ENCODE measurements around the gene WDR37.

WDR37 gene

GRCh38 chr10:1084011-1084950, 28.1 kb downstream of the WDR37 start:
- no peak for FAIRE-seq
- TF ChIP-seq CTCF (IDR thresholded peaks at IDR 0.05; ENCODE audit: insufficient read depth, missing control alignments), result no peak

GRCh38 chr10:1085258-1085657, 29.1 kb downstream of the WDR37 start:
- DNase-seq (ENCODE audit: insufficient read length, low spot score) (no peak), FAIRE-seq (no peak)

More at GRCh38 chr10:1084011-1084950, 28.1 kb downstream of the WDR37 start:
- DNase-seq (ENCODE audit: insufficient read length, low spot score), result no peak

GRCh38 chr10:1086787-1087186, 30.6 kb downstream of the WDR37 start:
- no peak for TF ChIP-seq CTCF (IDR thresholded peaks at IDR 0.05; ENCODE audit: insufficient read depth, missing control alignments)
- no peak for FAIRE-seq

More at GRCh38 chr10:1085258-1085657, 29.1 kb downstream of the WDR37 start:
- no peak for TF ChIP-seq CTCF (IDR thresholded peaks at IDR 0.05; ENCODE audit: insufficient read depth, missing control alignments)

GRCh38 chr10:1089017-1089689, 33.0 kb downstream of the WDR37 start:
- DNase-seq (ENCODE audit: insufficient read length, low spot score), result no peak
- FAIRE-seq, result no peak
- TF ChIP-seq CTCF (IDR thresholded peaks at IDR 0.05; ENCODE audit: insufficient read depth, missing control alignments), result no peak

More at GRCh38 chr10:1086787-1087186, 30.6 kb downstream of the WDR37 start:
- DNase-seq (ENCODE audit: insufficient read length, low spot score), result no peak

- FAIRE-seq, result no peak
- TF ChIP-seq CTCF (IDR thresholded peaks at IDR 0.05; ENCODE audit: insufficient read depth, missing control alignments), result no peak
- DNase-seq (ENCODE audit: insufficient read length, low spot score), result no peak
These were observed 34.5 kb downstream of the WDR37 start for GRCh38 chr10:1090696-1091095.

GRCh38 chr10:1093696-1094095, 37.5 kb downstream of the WDR37 start:
- DNase-seq (ENCODE audit: insufficient read length, low spot score) (no peak), FAIRE-seq (no peak)
- TF ChIP-seq CTCF (IDR thresholded peaks at IDR 0.05; ENCODE audit: insufficient read depth, missing control alignments), result no peak

All from D721Med (cell line).